Tongue (tissue), 2 donors: ENCODE measurements around the gene UIMC1. TPM values are rescaled to one million over a fixed set of nuclear protein-coding genes. Genes with fewer than 3 reads are reported as not detected.
"Not testable (repeated sequence)": the region's sequence is repeated elsewhere in the genome, so short reads cannot be mapped to it uniquely, and the experiment has no call there.

Experiments
- DNase-seq: peaks from one replicate; pipeline ENCODE4 v3.0.0-alpha.2; 2015
- total RNA-seq: library from RNA; depleted of rRNA; stranded (reverse); fragments of >200 nt; gene quantifications from one replicate; pipeline ENCODE4 v1.2.3, GENCODE V29; 2014

Gene UIMC1
- total RNA-seq: 24.8 TPM

DNA sequence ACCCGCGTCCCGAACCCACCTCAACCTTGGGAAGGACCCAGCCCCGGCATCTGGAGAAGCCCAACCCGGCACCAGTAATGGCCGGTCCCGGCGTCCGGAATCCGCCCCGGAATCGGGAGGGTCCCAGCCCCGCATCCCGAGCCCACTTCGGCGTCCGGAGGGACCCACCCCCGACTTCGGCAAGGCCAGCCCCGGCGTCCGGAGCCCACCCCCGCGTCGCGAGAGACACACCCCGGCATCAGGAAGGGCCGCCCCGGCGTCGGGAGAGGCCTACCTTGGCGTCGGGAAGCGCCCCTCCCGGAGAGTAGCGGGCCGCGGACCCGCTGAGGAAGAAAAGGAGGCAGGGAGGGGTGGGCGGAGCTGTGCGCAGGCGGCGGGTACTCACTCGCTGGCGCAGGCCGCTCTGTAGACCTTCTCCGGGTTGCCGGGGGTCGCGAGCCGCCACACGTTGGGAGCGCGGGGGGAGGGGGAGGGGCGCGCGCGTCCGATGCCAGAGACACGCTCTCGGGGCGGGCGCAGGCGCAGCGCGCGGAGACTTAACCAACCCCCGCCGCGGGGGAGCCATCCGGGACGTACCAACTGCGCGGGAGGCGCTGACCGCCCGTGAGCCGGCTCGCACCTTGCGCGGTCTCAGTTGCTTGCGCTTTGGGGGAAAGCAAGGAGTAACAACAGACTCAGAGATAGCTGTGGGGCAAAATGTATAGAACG is at the start of gene UIMC1:
TSS of gene UIMC1 (minus strand) at position 515 of the 708 bp plus-strand sequence. CDS start 24,164 bp downstream, outside the sequence.
- peak; percentile 96 for DNase-seq

GRCh38 chr5:177049285-177049684 is 42.7 kb upstream of the UIMC1 start:
- DNase-seq: no peak

DNA sequence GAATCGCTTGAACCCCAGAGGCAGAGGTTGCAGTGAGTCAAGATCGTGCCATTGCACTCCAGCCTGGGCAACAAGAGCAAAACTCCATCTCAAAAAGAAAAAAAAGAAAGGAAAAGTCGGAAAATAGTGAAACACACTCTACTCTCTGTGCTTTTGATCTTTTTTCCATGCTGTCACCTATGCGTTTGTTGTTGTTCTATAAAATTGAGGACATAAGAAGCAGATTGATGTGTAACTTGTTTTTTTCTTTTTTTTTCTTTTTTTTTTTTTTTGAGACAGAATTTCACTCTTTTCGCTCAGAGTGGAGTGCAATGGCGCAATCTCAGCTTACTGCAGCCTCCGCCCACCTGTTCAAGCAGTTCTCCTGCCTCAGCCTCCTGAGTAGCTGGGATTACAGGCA is 42.0 kb upstream of the UIMC1 start:
- not testable (repeated sequence) for DNase-seq

- no peak for DNase-seq
These were observed 39.1 kb upstream of the UIMC1 start for GRCh38 chr5:177045631-177046030.

GRCh38 chr5:177044641-177045040 is 38.1 kb upstream of the UIMC1 start:
- DNase-seq: no peak

DNA sequence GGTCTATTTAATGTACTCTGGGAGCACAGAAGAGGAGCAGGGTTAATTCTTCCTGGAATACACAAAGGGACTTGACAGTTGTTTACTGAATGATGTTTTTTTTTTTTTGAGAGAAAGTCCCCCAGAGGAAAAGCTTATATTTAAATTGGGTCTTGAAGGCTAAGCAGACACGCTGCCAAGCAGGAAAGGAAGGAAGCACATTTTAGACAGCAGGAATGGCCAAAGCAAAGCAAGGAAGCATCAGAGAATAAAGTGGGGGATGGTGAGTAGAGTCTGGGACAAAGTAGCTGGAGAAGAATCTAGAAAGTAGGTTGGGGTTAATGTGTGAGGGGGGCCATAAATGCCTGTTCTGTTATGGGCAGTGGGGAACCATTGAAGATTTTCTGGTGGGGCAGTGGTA is 37.4 kb upstream of the UIMC1 start:
- DNase-seq: no peak

DNA sequence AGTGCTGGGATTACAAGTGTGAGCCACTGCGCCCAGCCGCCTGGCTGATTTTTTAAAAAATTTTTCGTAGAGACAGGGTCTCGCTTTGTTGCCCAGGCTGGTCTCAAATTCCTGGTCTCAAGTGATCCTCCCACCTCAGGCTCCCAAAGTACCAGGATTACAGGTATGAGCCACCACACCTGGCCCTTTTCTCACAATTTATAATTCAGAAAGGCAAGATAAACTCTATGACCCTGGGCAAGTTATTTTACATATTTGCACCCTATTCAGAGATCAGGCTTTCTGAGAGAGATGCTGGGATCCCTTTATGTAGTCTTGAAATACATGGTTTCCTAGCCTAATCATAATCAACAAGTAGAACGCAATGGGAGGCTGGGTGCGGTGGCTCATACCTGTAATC is 36.5 kb upstream of the UIMC1 start:
- no peak for DNase-seq

- no peak for DNase-seq
These were observed 35.4 kb upstream of the UIMC1 start for GRCh38 chr5:177041936-177042335.

GRCh38 chr5:177040814-177041420 is 34.3 kb upstream of the UIMC1 start:
- DNase-seq: peak; percentile 66

DNA sequence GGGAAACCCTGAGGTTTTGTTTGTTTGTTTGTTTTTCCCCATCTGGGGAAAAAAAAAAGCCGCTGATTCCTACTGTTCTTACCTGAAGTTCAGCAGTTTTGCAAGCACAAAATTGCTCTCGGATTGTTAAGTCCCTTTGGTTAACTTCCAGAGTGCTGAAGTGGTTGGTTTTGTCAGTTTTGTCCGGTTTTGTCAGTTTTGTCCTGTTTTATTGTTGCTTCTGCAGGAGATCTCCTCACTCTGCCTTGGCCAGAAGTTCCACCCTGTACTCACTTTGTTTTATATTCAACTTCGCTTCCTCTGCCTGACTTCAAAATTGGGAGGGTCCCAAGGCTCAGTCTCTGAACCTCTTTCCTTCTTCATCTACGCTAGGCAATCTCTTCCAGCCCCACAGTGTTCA is 30.3 kb upstream of the UIMC1 start:
- DNase-seq: no peak

DNA sequence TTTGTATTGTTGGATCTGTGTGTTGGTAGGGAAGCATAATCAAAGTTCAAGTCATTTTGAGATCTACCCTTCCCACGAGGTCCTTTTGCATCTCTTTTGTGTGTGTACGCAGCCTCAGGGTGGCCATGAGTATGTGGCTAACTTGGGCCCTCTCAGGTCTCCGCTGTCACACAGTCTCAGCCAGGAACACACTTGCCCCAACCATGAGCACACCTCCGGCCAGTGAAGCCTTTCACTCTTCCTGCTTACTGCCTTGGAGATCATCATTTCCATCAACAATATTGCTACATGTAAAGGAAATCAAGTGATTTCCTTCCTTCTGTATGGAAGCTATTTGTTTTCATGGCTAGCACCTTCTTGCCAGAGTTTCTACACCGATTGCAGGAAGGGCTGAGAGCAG is 29.9 kb upstream of the UIMC1 start:
- no peak for DNase-seq

DNA sequence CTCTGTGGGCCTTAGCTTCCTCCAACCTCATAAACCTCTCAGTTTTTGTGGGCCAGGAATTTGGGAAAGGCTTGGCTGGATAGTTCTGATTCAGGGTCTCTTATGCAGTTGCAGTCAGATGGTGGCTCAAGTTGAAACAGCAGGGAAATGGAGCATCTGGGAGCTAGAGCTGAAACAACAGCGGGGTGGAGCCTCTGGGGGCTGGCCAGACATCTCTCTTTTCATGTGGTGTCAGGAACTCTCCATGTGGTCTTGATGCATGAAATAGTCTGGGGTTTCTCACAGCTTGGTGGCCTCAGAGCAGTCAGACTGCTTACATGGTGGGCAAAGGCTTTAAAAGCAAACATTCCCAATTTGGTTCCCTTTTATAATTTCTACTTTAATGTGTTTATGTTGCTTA is 29.4 kb upstream of the UIMC1 start:
- peak; percentile 23 for DNase-seq

- no peak for DNase-seq
These were observed 22.9 kb upstream of the UIMC1 start for GRCh38 chr5:177029498-177029897.

GRCh38 chr5:177027665-177028064 is 21.1 kb upstream of the UIMC1 start:
- no peak for DNase-seq

DNA sequence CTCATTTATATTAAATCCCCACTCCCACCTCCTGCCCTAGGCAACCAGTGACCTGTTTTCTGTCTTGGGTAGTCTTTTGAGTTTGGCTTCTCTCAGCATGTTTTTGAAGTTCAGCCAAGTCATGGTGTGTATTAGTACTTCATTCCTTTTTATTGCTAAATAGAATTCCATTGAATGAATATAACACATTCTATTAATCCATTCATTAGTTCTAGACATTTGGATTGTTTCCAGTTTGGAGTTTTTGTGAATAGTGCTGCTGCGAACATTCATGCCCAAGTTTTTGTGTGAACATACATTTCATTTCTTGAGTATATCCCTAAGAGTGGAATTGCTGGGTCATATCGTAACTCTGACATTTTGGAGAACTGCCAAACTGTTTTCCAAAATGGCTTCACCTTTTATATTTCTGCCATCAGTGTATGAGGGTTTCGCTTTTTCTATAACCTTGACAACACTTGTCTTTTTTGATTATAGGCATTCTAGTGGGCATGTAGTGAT is 18.6 kb upstream of the UIMC1 start:
- DNase-seq: no peak

- DNase-seq: no peak
These were observed 18.0 kb upstream of the UIMC1 start for GRCh38 chr5:177024559-177024958.

DNA sequence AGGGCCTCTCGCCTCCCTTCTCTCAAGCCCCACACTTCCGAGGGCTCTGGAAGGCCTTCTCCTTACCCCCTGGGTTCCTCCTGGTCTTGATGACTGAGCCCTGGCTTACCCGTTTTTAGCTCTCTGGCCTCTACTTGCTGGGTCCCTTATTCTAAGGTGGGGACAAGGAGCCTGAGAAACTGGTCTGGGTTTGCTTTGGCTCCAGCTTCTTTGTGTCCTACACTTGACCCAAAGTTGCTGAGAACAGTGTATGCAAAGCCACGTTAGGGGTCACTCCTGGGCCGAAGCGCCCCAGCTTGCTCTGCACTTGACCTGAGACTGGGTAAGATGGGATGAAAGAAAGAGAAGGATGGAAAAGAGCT is 16.7 kb upstream of the UIMC1 start:
- DNase-seq: peak; percentile 22

DNA sequence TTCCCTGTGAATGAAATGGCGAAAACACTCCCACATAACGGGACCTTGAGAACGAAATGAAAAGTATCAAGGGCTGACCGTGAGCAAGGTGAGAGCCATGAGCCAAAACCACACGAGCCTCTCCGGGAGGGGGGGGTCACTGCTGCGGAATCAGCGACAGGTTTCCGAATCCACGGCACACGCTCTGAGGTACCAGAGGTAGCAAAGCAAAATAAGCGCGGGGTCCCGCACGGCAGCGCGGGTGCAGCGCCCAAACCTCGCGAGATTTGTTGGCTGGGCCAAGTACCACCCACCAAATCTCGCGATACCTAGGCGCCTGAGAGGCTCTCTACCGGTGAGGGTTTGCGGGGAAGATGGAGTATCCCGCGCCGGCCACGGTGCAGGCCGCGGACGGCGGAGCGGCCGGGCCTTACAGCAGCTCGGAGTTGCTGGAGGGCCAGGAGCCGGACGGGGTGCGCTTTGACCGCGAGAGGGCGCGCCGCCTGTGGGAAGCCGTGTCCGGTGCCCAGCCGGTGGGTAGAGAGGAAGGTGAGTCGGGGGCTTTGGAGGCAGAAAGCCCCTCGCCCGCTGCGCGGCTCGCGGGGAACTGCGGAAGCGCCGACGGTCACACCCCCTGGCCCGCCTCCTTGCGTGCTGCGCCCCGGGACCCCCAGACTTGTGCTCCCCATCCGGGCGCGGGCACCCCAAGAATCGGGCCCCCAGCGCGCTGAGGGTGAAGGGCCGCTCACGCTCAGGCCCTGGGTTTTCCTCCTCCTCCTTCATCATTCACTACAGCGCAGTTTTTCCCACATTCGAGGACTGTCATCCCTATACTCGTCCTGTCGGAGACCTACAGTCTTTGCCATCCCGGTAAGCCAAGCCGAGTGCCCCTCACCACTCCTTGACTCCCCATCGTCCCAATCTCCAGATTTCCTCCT is 16.1 kb upstream of the UIMC1 start, which contains the start of gene ZNF346:
TSS of gene ZNF346 (plus strand) at position 311 of the 917 bp plus-strand sequence. CDS start at position 354, 43 bp downstream.
- peak; percentile 97 for DNase-seq

DNA sequence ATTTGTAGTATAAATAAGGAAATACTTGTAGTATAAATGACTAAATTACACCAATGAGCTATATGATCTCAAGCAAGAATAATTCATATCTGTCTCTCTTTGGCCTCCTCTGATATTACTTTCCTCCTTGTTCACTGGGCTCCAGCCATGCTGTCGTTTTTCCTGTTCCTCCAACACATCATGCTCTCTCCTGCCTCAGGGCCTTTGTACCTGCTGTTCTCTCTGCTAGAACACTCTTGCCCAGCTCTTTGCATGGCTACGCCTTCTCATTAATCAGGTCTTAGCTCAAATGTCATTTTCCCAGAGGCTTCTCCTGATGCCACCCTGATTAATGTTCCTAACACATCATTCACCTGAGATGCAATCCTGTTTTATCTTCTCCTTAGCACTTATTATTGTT is 13.5 kb upstream of the UIMC1 start:
- DNase-seq: no peak

- no peak for DNase-seq
These were observed 11.8 kb upstream of the UIMC1 start for GRCh38 chr5:177018341-177018740.

DNA sequence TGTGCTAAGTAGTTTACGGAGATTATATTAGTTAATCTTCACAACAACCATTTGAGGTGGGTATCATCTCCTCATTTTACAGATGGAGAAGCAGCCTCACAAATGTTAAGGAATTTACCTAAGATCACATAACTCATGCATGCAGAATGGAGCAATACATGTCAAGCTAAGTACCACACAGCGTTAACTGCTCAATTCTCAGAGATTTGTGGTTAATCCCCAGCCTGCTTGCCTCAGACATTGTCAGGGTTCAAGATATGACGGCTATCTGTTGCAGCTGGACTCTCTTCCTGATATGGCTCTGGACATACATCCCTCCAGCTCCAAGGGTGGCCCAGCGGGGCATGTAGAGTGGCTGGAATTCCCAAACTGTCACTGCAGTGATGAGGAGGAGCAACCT is 8.6 kb upstream of the UIMC1 start:
- no peak for DNase-seq

GRCh38 chr5:177010153-177010552 is 3.6 kb upstream of the UIMC1 start:
- no peak for DNase-seq

- DNase-seq: no peak
These were observed 2.1 kb upstream of the UIMC1 start for GRCh38 chr5:177008716-177009115.
